K562 (cell line): ENCODE data around the gene TMIGD2. TPM values are rescaled to one million over a fixed set of nuclear protein-coding genes. Genes with fewer than 3 reads are reported as not detected.

Experiments used
- ARID1B ChIP-seq: fragments of 450-650 bp; IDR thresholded peaks from 2 replicates; pipeline ENCODE4 v1.6.1; 2016; ENCODE audit warnings: antibody characterized with exemption, mild to moderate bottlenecking, inconsistent platforms
- BHLHE40 ChIP-seq: IDR thresholded peaks from 2 replicates; pipeline ENCODE4 v1.6.1; 2011; ENCODE audit warnings: low read length, improper control_type of control experiment
- CHD2 ChIP-seq: IDR thresholded peaks from 2 replicates; pipeline ENCODE4 v1.6.1; 2011; ENCODE audit warnings: low read depth, low read length
- CTBP1 ChIP-seq: fragments of 450-650 bp; IDR thresholded peaks from 2 replicates; pipeline ENCODE4 v1.6.1; 2016; ENCODE audit warnings: borderline replicate concordance
- ESRRB ChIP-seq: fragments of 250-450 bp; sonication (Bioruptor Pico); IDR thresholded peaks from 2 replicates; pipeline ENCODE4 v1.5.0; 2020; ENCODE audit warnings: mild to moderate bottlenecking, moderate library complexity, borderline replicate concordance
- LARP7 ChIP-seq: fragments of 450-650 bp; IDR thresholded peaks from 2 replicates; pipeline ENCODE4 v1.6.1; 2016
- RAD51 ChIP-seq: fragments of 450-650 bp; IDR thresholded peaks from 2 replicates; pipeline ENCODE4 v1.7.1; 2016; ENCODE audit warnings: low read depth, mild to moderate bottlenecking, borderline replicate concordance
- RB1 ChIP-seq: fragments of 450-650 bp; IDR thresholded peaks from 2 replicates; pipeline ENCODE4 v1.6.1; 2017; ENCODE audit warnings: low read depth, mild to moderate bottlenecking
- RFX7 ChIP-seq: fragments of 250-450 bp; sonication (Bioruptor Pico); IDR thresholded peaks from 2 replicates; pipeline ENCODE4 v1.5.1; 2021; ENCODE audit warnings: mild to moderate bottlenecking
- ZNF431 ChIP-seq: sonication (generic); formaldehyde crosslinking; IDR thresholded peaks from 2 replicates; pipeline ENCODE4 v1.8.0; 2022; ENCODE audit warnings: mild to moderate bottlenecking, missing genetic modification reagents
- ZNF583 ChIP-seq: fragments of 250-450 bp; sonication (Bioruptor Pico); IDR thresholded peaks from 2 replicates; pipeline ENCODE4 v1.4.0; 2020
- ZNF707 ChIP-seq: fragments of 250-450 bp; sonication (Bioruptor Pico); conservative IDR thresholded peaks from 2 replicates; pipeline ENCODE4 v1.8.0; 2022; ENCODE audit warnings: inconsistent platforms, mild to moderate bottlenecking, moderate library complexity
- polyA plus RNA-seq, 8 experiments: library from polyadenylated mRNA; depleted of rRNA in 4 of 8; stranded (reverse) in 5 of 8; unstranded in 3 of 8; fragments of >200 nt; fragmentation: Nextera tagmentation in 2 of 8; fragmentation: Illumina TruSeq in 1 of 8; extraction: Ambion mirVana in 2 of 8; extraction: Trizol in 1 of 8; gene quantifications; 2 replicates each; pipeline versions ENCODE4 v1.2.1 to v1.2.3, GENCODE V29; 2011 to 2014; ENCODE audit warnings: inconsistent platforms in 1 of 8, missing spikeins in 1 of 8
- total RNA-seq, 7 experiments: library from RNA; depleted of rRNA in 6 of 7; stranded (reverse); fragments of >200 nt in 6 of 7; fragmentation: Illumina TruSeq in 2 of 7; extraction: Trizol in 2 of 7; gene quantifications; 2 replicates each; pipeline versions ENCODE4 v1.2.1 to v1.2.3, GENCODE V29; 2011 to 2021; ENCODE audit warnings: low replicate concordance in 1 of 7
- TF ChIP-seq, protein P1 (sequence below): fragments of 250-450 bp; sonication (Bioruptor Pico); IDR thresholded peaks from 2 replicates; pipeline ENCODE4 v1.8.0; 2021; ENCODE audit warnings: borderline replicate concordance, mild to moderate bottlenecking, moderate library complexity; ENCODE audit not compliant: poor library complexity, severe bottlenecking
- TF ChIP-seq, protein P2 (sequence below): sonication (generic); formaldehyde crosslinking; IDR thresholded peaks from 2 replicates; pipeline ENCODE4 v1.8.0; 2023; ENCODE audit warnings: missing genetic modification reagents, mild to moderate bottlenecking, borderline replicate concordance
- TF ChIP-seq, protein P3 (sequence below): fragments of 250-450 bp; sonication (Bioruptor Pico); IDR thresholded peaks from 2 replicates; pipeline ENCODE4 v1.4.0; 2020; ENCODE audit warnings: mild to moderate bottlenecking, moderate library complexity
- TF ChIP-seq, protein P4 (sequence below): conservative IDR thresholded peaks from 2 replicates; pipeline ENCODE4 v1.6.1; 2011; ENCODE audit warnings: low read depth, mild to moderate bottlenecking, low read length; ENCODE audit not compliant: control insufficient read depth
- TF ChIP-seq, protein P5 (sequence below): fragments of 150-350 bp; conservative IDR thresholded peaks from 2 replicates; pipeline ENCODE4 v1.6.1; 2014; ENCODE audit warnings: low read length

TMIGD2 gene
- total and polyA plus RNA-seq, 9 of the 15 experiments (the other 6 are each of a cell fraction or from before 2014, with no cell fraction given) = not detected

DNA sequence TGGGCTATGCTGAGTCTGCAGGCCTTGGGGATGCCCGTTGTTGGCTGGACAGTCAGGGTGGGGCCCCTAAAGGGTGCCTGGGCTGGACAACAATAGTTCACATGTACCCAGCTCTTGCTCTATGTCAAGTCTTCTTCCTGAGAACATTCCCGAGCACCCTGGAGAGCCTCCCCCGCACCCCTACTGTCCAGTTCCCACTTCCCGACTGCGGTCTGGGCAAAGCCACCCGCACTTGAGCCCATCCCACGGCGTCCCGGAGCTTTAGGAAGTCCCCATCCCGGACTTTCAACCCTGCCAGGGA is 40.1 kb upstream of the TMIGD2 start (continued):
- TF ChIP-seq CHD2 (no peak), ZNF707 (CRISPR knock-in tag) (no peak), ZNF583 (CRISPR knock-in tag) (no peak), RB1 (no peak), LARP7 (no peak), ARID1B (peak; percentile 41), RAD51 (no peak), ZNF431 (peak; percentile 44; the same call in 1 of the 2 replicates), CTBP1 (no peak), RFX7 (no peak), ESRRB (no peak), BHLHE40 (no peak)
- TF ChIP-seq, protein P1, sequence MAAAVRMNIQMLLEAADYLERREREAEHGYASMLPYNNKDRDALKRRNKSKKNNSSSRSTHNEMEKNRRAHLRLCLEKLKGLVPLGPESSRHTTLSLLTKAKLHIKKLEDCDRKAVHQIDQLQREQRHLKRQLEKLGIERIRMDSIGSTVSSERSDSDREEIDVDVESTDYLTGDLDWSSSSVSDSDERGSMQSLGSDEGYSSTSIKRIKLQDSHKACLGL = no peak
- TF ChIP-seq, protein P2, sequence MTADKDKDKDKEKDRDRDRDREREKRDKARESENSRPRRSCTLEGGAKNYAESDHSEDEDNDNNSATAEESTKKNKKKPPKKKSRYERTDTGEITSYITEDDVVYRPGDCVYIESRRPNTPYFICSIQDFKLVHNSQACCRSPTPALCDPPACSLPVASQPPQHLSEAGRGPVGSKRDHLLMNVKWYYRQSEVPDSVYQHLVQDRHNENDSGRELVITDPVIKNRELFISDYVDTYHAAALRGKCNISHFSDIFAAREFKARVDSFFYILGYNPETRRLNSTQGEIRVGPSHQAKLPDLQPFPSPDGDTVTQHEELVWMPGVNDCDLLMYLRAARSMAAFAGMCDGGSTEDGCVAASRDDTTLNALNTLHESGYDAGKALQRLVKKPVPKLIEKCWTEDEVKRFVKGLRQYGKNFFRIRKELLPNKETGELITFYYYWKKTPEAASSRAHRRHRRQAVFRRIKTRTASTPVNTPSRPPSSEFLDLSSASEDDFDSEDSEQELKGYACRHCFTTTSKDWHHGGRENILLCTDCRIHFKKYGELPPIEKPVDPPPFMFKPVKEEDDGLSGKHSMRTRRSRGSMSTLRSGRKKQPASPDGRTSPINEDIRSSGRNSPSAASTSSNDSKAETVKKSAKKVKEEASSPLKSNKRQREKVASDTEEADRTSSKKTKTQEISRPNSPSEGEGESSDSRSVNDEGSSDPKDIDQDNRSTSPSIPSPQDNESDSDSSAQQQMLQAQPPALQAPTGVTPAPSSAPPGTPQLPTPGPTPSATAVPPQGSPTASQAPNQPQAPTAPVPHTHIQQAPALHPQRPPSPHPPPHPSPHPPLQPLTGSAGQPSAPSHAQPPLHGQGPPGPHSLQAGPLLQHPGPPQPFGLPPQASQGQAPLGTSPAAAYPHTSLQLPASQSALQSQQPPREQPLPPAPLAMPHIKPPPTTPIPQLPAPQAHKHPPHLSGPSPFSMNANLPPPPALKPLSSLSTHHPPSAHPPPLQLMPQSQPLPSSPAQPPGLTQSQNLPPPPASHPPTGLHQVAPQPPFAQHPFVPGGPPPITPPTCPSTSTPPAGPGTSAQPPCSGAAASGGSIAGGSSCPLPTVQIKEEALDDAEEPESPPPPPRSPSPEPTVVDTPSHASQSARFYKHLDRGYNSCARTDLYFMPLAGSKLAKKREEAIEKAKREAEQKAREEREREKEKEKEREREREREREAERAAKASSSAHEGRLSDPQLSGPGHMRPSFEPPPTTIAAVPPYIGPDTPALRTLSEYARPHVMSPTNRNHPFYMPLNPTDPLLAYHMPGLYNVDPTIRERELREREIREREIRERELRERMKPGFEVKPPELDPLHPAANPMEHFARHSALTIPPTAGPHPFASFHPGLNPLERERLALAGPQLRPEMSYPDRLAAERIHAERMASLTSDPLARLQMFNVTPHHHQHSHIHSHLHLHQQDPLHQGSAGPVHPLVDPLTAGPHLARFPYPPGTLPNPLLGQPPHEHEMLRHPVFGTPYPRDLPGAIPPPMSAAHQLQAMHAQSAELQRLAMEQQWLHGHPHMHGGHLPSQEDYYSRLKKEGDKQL = no peak
- TF ChIP-seq, protein P3, sequence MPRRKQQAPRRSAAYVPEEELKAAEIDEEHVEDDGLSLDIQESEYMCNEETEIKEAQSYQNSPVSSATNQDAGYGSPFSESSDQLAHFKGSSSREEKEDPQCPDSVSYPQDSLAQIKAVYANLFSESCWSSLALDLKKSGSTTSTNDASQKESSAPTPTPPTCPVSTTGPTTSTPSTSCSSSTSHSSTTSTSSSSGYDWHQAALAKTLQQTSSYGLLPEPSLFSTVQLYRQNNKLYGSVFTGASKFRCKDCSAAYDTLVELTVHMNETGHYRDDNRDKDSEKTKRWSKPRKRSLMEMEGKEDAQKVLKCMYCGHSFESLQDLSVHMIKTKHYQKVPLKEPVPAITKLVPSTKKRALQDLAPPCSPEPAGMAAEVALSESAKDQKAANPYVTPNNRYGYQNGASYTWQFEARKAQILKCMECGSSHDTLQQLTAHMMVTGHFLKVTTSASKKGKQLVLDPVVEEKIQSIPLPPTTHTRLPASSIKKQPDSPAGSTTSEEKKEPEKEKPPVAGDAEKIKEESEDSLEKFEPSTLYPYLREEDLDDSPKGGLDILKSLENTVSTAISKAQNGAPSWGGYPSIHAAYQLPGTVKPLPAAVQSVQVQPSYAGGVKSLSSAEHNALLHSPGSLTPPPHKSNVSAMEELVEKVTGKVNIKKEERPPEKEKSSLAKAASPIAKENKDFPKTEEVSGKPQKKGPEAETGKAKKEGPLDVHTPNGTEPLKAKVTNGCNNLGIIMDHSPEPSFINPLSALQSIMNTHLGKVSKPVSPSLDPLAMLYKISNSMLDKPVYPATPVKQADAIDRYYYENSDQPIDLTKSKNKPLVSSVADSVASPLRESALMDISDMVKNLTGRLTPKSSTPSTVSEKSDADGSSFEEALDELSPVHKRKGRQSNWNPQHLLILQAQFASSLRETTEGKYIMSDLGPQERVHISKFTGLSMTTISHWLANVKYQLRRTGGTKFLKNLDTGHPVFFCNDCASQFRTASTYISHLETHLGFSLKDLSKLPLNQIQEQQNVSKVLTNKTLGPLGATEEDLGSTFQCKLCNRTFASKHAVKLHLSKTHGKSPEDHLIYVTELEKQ = no peak
- TF ChIP-seq, protein P4, sequence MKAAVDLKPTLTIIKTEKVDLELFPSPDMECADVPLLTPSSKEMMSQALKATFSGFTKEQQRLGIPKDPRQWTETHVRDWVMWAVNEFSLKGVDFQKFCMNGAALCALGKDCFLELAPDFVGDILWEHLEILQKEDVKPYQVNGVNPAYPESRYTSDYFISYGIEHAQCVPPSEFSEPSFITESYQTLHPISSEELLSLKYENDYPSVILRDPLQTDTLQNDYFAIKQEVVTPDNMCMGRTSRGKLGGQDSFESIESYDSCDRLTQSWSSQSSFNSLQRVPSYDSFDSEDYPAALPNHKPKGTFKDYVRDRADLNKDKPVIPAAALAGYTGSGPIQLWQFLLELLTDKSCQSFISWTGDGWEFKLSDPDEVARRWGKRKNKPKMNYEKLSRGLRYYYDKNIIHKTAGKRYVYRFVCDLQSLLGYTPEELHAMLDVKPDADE = no peak
- TF ChIP-seq, protein P5, sequence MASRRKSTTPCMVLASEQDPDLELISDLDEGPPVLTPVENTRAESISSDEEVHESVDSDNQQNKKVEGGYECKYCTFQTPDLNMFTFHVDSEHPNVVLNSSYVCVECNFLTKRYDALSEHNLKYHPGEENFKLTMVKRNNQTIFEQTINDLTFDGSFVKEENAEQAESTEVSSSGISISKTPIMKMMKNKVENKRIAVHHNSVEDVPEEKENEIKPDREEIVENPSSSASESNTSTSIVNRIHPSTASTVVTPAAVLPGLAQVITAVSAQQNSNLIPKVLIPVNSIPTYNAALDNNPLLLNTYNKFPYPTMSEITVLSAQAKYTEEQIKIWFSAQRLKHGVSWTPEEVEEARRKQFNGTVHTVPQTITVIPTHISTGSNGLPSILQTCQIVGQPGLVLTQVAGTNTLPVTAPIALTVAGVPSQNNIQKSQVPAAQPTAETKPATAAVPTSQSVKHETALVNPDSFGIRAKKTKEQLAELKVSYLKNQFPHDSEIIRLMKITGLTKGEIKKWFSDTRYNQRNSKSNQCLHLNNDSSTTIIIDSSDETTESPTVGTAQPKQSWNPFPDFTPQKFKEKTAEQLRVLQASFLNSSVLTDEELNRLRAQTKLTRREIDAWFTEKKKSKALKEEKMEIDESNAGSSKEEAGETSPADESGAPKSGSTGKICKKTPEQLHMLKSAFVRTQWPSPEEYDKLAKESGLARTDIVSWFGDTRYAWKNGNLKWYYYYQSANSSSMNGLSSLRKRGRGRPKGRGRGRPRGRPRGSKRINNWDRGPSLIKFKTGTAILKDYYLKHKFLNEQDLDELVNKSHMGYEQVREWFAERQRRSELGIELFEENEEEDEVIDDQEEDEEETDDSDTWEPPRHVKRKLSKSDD = no peak
